HEK293T (cell line): Measurements from ENCODE around the gene DNAJA4.

Experiments
- ARNT ChIP-seq: fragments of 450-650 bp; IDR thresholded peaks from 2 replicates; pipeline ENCODE4 v1.6.1; 2017; ENCODE audit warnings: mild to moderate bottlenecking
- BHLHE40 ChIP-seq: fragments of 450-650 bp; IDR thresholded peaks from 2 replicates; pipeline ENCODE4 v1.6.1; 2016; ENCODE audit warnings: mild to moderate bottlenecking, moderate library complexity, borderline replicate concordance
- FOXA1 ChIP-seq: fragments of 450-650 bp; IDR thresholded peaks from 2 replicates; pipeline ENCODE4 v1.6.1; 2016; ENCODE audit warnings: mild to moderate bottlenecking
- FOXK2 ChIP-seq: fragments of 450-650 bp; IDR thresholded peaks from 2 replicates; pipeline ENCODE4 v1.6.1; 2016; ENCODE audit warnings: mild to moderate bottlenecking

DNA sequence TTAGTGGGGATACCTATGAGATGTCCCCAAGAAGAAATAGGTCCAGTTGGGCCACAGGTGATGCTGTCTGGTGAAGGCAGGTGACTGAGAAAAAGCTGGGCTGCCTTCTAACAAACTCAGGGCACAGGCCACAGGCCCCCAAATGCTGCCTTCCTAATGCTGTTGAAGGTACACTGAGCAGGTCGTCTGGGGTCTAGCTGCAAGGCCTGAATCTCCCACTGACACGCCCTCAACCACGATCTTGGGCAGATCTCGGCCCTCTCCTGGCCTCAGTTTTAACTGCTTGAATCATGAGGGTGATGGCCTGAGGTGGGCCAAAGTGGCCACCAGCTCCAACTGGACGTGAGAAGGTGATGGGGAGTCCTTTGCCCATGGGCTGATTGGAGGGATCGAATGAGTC lies 27.9 kb upstream of the DNAJA4 start:
- TF ChIP-seq ARNT (no peak), FOXA1 (no peak), BHLHE40 (no peak), FOXK2 (no peak)
